ENCODE data around the gene C6.
"Not testable (repeated sequence)": the region's sequence is repeated elsewhere in the genome, so short reads cannot be mapped to it uniquely, and the experiment has no call there.

DNA sequence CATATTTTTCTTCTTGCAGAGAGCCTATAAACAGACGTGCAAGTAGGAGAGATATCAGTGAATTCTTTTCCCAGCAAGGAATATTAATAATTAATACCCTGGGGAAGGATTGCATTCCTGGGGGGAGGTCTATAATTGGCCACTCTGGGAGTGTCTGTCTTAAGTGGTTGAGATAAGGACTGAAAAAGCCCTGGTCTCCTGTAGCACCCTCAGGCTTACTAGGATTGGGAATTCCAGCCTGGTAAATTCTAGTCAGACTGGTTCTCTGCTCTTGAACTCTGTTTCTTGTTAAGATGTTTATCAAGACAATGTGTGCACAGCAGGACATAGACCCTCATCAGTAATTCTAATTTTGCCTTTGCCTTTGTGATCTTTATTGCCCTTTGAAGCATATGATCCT is 16.9 kb upstream of the C6 start:
- not testable (repeated sequence) for TF ChIP-seq EZH2 (IDR thresholded peaks at IDR 0.05); FOXP2 (optimal IDR thresholded peaks at IDR 0.05; ENCODE audit: control extremely low read depth, extremely low read length, insufficient read depth)
- TF ChIP-seq POLR2AphosphoS5 (IDR thresholded peaks at IDR 0.05; ENCODE audit: borderline replicate concordance, low read depth, low read length) = 0 out of 2 replicates have a peak, but pooled peaks have one; percentile 15

Data from SK-N-MC (cell line).